Natural killer cell (primary cell): ENCODE results near the gene GTSE1. TPM values are rescaled to one million over a fixed set of nuclear protein-coding genes. Genes with fewer than 3 reads are reported as not detected.

Source experiments
- ATAC-seq, 3 donors: fragments of 150-1000 bp in 2 of 3; fragments of 200-7000 bp in 1 of 3; cut with Tn5 transposase; 1 replicate in 1 of 3; 2 replicates in 2 of 3; pipeline ENCODE4 v1.10.0; 2021; ENCODE audit warnings: mild to moderate bottlenecking in 2 of 3, moderate library complexity in 2 of 3
- DNase-seq, 2 donors: peaks; one replicate each; pipeline versions ENCODE4 v3.0.0 to v3.0.0-alpha.2; 2013 to 2021; ENCODE audit warnings: mixed read lengths in 1 of 2
- H3K27ac ChIP-seq: one replicate; pipeline ENCODE4 v1.5.1; 2013; ENCODE audit warnings: mild to moderate bottlenecking, low read length
- H3K27me3 ChIP-seq: one replicate; pipeline ENCODE4 v1.6.1; 2013; ENCODE audit warnings: low read length; ENCODE audit not compliant: control insufficient read depth, insufficient read depth
- H3K36me3 ChIP-seq: one replicate; pipeline ENCODE4 v1.6.1; 2013; ENCODE audit warnings: low read length; ENCODE audit not compliant: control insufficient read depth, insufficient read depth
- H3K4me1 ChIP-seq: one replicate; pipeline ENCODE4 v1.6.1; 2013; ENCODE audit warnings: low read length; ENCODE audit not compliant: control insufficient read depth, insufficient read depth
- H3K4me3 ChIP-seq: one replicate; pipeline ENCODE4 v1.5.1; 2013; ENCODE audit warnings: low read length
- H3K9me3 ChIP-seq: one replicate; pipeline ENCODE4 v1.6.1; 2013; ENCODE audit warnings: low read length; ENCODE audit not compliant: control insufficient read depth, insufficient read depth
- H3K27ac Mint-ChIP-seq, 2 donors: one replicate each; pipeline ENCODE4 v1.8.0; 2022; ENCODE audit warnings: mild to moderate bottlenecking in 2 of 2, mixed read lengths in 2 of 2, moderate library complexity in 1 of 2
- H3K27me3 Mint-ChIP-seq, 2 donors: one replicate each; pipeline ENCODE4 v1.8.0; 2022; ENCODE audit warnings: low read depth in 2 of 2, mixed read lengths in 2 of 2
- H3K36me3 Mint-ChIP-seq: one replicate; pipeline ENCODE4 v1.8.0; 2022; ENCODE audit warnings: mixed read lengths
- H3K4me1 Mint-ChIP-seq, 2 donors: one replicate each; pipeline ENCODE4 v1.8.0; 2022; ENCODE audit warnings: mixed read lengths in 2 of 2
- H3K4me3 Mint-ChIP-seq: one replicate; pipeline ENCODE4 v1.8.0; 2022; ENCODE audit warnings: mild to moderate bottlenecking, moderate library complexity, mixed read lengths
- H3K9me3 Mint-ChIP-seq, 2 donors: one replicate each; pipeline ENCODE4 v1.8.0; 2022; ENCODE audit warnings: mixed read lengths in 2 of 2
- WGBS: methylation state at CpG from one replicate; pipeline ENCODE4 v1.1.7; 2013; ENCODE audit warnings: missing lambda C conversion rate; ENCODE audit not compliant: insufficient coverage; 5-methylcytosine and 5-hydroxymethylcytosine counted together
- intact Hi-C: fragments of 100-400 bp; cut with micrococcal nuclease; formaldehyde crosslinking; loops from one replicate; pipeline ENCODE4 v1.14.2; 2022
- total RNA-seq, 4 donors: library from RNA; stranded (reverse); fragments of 120-200 nt in 1 of 4; gene quantifications; one replicate each; pipeline versions ENCODE4 v1.2.3 to v1.2.4, GENCODE V29; 2013 to 2022
- TF ChIP-seq, protein P1 (sequence below): fragments of 200-600 bp; IDR thresholded peaks from one replicate; pipeline ENCODE4 v1.8.0; 2022; ENCODE audit warnings: antibody characterized with exemption

GTSE1 gene
- total RNA-seq, 3 donors from 2014 or later (not counting 1 experiment from before 2014, with no cell fraction given): 2.7 to 4.0 (median 2.9) TPM

- Histone ChIP-seq H3K4me3 (no peak overlapping the region), H3K36me3 (peaks cover 69% of the 10 kb centered on the region), H3K4me1 (peaks cover 47% of the 10 kb centered on the region), H3K27ac (peak overlapping the region; percentile 4), H3K9me3 (no peaks in the 10 kb centered on the region), H3K27me3 (no peaks in the 10 kb centered on the region)
- TF ChIP-seq, protein P1, sequence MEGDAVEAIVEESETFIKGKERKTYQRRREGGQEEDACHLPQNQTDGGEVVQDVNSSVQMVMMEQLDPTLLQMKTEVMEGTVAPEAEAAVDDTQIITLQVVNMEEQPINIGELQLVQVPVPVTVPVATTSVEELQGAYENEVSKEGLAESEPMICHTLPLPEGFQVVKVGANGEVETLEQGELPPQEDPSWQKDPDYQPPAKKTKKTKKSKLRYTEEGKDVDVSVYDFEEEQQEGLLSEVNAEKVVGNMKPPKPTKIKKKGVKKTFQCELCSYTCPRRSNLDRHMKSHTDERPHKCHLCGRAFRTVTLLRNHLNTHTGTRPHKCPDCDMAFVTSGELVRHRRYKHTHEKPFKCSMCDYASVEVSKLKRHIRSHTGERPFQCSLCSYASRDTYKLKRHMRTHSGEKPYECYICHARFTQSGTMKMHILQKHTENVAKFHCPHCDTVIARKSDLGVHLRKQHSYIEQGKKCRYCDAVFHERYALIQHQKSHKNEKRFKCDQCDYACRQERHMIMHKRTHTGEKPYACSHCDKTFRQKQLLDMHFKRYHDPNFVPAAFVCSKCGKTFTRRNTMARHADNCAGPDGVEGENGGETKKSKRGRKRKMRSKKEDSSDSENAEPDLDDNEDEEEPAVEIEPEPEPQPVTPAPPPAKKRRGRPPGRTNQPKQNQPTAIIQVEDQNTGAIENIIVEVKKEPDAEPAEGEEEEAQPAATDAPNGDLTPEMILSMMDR: no peak
- intact Hi-C loops: loop anchor here (2.0 kb wide), 1 partner anchor 15 kb away; no protein-coding TSS in a partner anchor
- WGBS: 77% methylated on average over 3 of the region's 3 CpGs
- Mint-ChIP-seq H3K4me1 (peaks cover 46 to 49% of the 10 kb centered on the region in 2 donors), H3K4me3 (peak overlapping the region; percentile 72), H3K9me3 (no peaks in the 10 kb centered on the region), H3K36me3 (no peaks in the 10 kb centered on the region), H3K27me3 (no peaks in the 10 kb centered on the region), H3K27ac (peak overlapping the region; percentile 86)
- ATAC-seq: no peak
- DNase-seq: no peak
Observed at GRCh38 chr22:46275455-46276122, 21.1 kb upstream of the GTSE1 start.

DNA sequence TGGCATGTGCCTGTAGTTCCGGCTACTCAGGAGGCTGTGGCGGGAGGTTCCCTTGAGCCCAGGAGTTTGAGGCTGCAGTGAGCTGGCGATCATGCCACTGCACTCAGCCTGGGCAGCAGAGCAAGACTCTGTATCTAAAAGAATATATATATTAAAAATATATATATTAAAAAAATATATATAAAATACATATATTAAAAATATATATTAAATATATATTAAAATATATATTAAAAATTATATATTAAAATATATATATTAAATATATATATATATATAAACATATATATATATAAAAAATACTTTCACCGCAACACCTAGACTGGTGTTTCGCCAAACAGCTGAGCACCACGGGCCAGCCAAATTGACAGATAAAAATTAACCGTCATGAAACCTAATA is 20.1 kb upstream of the GTSE1 start:
- intact Hi-C loops: loop anchor here (2.0 kb wide), 1 partner anchor 14 kb away; no protein-coding TSS in a partner anchor
- H3K4me1 Mint-ChIP-seq: peaks cover 56 to 59% of the 10 kb centered on the region in 2 donors
- H3K9me3 ChIP-seq: no peaks in the 10 kb centered on the region
- no peak overlapping the region for H3K4me3 ChIP-seq
- peak overlapping the region; percentile 86 to 97 for H3K27ac Mint-ChIP-seq
- 97% methylated on average over 2 of the region's 7 CpGs for WGBS
- no peaks in the 10 kb centered on the region for H3K36me3 Mint-ChIP-seq
- H3K27ac ChIP-seq: no peak overlapping the region
- ATAC-seq (no peak), DNase-seq (no peak)
- H3K27me3 Mint-ChIP-seq: no peaks in the 10 kb centered on the region
- H3K4me3 Mint-ChIP-seq: peak overlapping the region; percentile 81
- peaks cover 57% of the 10 kb centered on the region for H3K4me1 ChIP-seq
- no peaks in the 10 kb centered on the region for H3K9me3 Mint-ChIP-seq
- peaks cover 69% of the 10 kb centered on the region for H3K36me3 ChIP-seq
- H3K27me3 ChIP-seq: no peaks in the 10 kb centered on the region
- TF ChIP-seq, protein P1: no peak

DNA sequence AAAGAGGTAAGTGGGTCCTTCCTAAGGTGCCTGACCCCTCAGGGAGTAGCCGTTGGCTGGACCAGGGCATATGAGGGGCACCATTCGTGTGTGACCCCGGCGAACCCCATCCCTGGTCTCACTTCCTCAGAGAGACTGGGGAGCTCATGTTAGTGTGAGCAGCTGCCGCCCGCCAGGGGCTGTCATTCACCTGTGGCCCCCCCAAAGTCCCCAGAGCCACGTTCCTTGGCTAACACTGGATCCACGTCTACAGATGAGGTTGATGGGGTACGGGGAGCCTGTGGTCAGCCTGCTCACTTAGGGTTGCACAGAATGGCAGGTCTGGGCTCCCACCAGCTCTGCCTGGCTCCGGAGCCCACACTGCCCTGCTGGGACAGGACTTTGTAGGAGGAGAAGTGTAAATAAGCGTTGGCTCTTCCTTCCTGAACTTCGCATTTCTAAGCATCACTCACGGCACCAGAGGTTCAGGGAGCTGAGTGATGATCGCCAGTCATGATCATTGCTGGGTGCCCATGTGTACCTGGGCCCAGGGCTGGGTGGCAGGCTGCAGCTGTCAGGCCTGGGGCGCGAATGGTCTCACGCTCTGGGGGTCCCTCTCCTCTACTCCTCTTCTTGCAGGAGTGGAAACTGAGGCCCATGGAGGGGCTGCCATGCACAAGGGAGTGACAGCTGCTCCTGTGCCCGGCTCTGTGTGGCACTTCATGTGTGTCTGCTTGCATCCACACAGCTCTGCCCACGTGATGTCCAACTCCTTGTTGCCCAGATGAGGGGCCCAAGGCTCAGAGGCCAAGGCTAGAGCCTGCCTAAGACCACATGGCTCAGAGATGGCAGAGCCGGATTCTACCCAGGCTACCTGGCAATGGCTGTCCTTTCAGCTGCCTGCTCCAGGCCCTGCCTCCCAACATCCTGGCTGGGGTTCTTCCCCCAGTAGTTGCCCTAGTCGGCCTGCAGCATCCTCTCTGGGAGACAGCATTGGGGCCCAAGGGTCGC is 17.7 kb upstream of the GTSE1 start:
- intact Hi-C loops: no loop called here
- Mint-ChIP-seq H3K27ac (peak overlapping the region; percentile 97 to 99), H3K4me1 (peaks cover 71 to 73% of the 10 kb centered on the region in 2 donors), H3K4me3 (peak overlapping the region; percentile 81), H3K36me3 (no peaks in the 10 kb centered on the region), H3K27me3 (no peaks in the 10 kb centered on the region), H3K9me3 (no peaks in the 10 kb centered on the region)
- ATAC-seq (no peak), DNase-seq (no peak)
- H3K4me3 ChIP-seq: no peak overlapping the region
- peaks cover 68% of the 10 kb centered on the region for H3K36me3 ChIP-seq
- no peaks in the 10 kb centered on the region for H3K27me3 ChIP-seq
- H3K4me1 ChIP-seq: peaks cover 81% of the 10 kb centered on the region
- TF ChIP-seq, protein P1: no peak
- 92% methylated on average over 22 of the region's 22 CpGs for WGBS
- no peaks in the 10 kb centered on the region for H3K9me3 ChIP-seq
- peak overlapping the region; percentile 12 for H3K27ac ChIP-seq
